Measurements from ENCODE around the gene TOX2. TPM values are rescaled to one million over a fixed set of nuclear protein-coding genes. Genes with fewer than 3 reads are reported as not detected.
A peak's percentile ranks its signal among the peaks of the same experiment; 100 is the strongest.

Gene TOX2
- total RNA-seq, 1 experiment from 2014 or later: 85.4 TPM

- in situ Hi-C loops (cut with HindIII; ENCODE audit: low pct_unique_long_range_greater_than_20kb, low sequenced_read_pairs) (no loop called here), intact Hi-C loops (cut with micrococcal nuclease; ENCODE audit: unreplicated experiment) (no loop called here)
Observed at GRCh38 chr20:43957392-43957791, 42.7 kb downstream of the TOX2 start.

GRCh38 chr20:43958626-43959025 lies 44.0 kb downstream of the TOX2 start:
- no peak for DNase-seq (ENCODE audit: low read depth, low spot score)
- TF ChIP-seq, protein P1, sequence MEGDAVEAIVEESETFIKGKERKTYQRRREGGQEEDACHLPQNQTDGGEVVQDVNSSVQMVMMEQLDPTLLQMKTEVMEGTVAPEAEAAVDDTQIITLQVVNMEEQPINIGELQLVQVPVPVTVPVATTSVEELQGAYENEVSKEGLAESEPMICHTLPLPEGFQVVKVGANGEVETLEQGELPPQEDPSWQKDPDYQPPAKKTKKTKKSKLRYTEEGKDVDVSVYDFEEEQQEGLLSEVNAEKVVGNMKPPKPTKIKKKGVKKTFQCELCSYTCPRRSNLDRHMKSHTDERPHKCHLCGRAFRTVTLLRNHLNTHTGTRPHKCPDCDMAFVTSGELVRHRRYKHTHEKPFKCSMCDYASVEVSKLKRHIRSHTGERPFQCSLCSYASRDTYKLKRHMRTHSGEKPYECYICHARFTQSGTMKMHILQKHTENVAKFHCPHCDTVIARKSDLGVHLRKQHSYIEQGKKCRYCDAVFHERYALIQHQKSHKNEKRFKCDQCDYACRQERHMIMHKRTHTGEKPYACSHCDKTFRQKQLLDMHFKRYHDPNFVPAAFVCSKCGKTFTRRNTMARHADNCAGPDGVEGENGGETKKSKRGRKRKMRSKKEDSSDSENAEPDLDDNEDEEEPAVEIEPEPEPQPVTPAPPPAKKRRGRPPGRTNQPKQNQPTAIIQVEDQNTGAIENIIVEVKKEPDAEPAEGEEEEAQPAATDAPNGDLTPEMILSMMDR (IDR thresholded peaks at IDR 0.05): no peak
- TF ChIP-seq POLR2AphosphoS5 (IDR thresholded peaks at IDR 0.05; ENCODE audit: low read depth, low read length) (no peak), REST (IDR thresholded peaks at IDR 0.05; ENCODE audit: insufficient read depth in 1 of 2, low read depth in 2 of 2, low read length in 1 of 2) (no peak), TCF7L2 (IDR thresholded peaks at IDR 0.05; ENCODE audit: low read depth, low read length) (no peak), SIN3A (IDR thresholded peaks at IDR 0.05; ENCODE audit: borderline replicate concordance, insufficient read depth, low read depth, low read length) (no peak)
- ATAC-seq: no peak
- BruUV-seq (replicated peaks): no TSS peak
- in situ Hi-C loops (cut with HindIII; ENCODE audit: low pct_unique_long_range_greater_than_20kb, low sequenced_read_pairs) (no loop called here), intact Hi-C loops (cut with micrococcal nuclease; ENCODE audit: unreplicated experiment) (no loop called here)
- Histone ChIP-seq H3K9me3 (ENCODE audit: control insufficient read depth, insufficient read depth, low read depth, low read length) (no peaks in the 10 kb centered on the region), H3K4me3 (ENCODE audit: low read depth in 2 of 2, low read length in 2 of 2) (no peak overlapping the region), H3K27ac (ENCODE audit: low read length) (peak overlapping the region; percentile 91), H3K4me1 (ENCODE audit: control insufficient read depth, insufficient read depth, low read length) (peaks cover 90% of the 10 kb centered on the region), H3K36me3 (ENCODE audit: control insufficient read depth, insufficient read depth, low read length) (no peaks in the 10 kb centered on the region), H3K27me3 (ENCODE audit: control insufficient read depth, insufficient read depth, low read length) (no peaks in the 10 kb centered on the region)
- CTCF ChIA-PET: no interaction called here
- POLR2A ChIA-PET: no interaction called here

More at GRCh38 chr20:43957392-43957791, 42.7 kb downstream of the TOX2 start:
- ChIA-PET POLR2A (no interaction called here), CTCF (no interaction called here)
- peak overlapping the region; percentile 91 for H3K27ac ChIP-seq (ENCODE audit: low read length)
- H3K27me3 ChIP-seq (ENCODE audit: control insufficient read depth, insufficient read depth, low read length): no peaks in the 10 kb centered on the region
- no peak overlapping the region for H3K4me3 ChIP-seq (ENCODE audit: low read depth in 2 of 2, low read length in 2 of 2)
- TF ChIP-seq SIN3A (IDR thresholded peaks at IDR 0.05; ENCODE audit: borderline replicate concordance, insufficient read depth, low read depth, low read length) (no peak), POLR2AphosphoS5 (IDR thresholded peaks at IDR 0.05; ENCODE audit: low read depth, low read length) (no peak), REST (IDR thresholded peaks at IDR 0.05; ENCODE audit: insufficient read depth in 1 of 2, low read depth in 2 of 2, low read length in 1 of 2) (no peak), TCF7L2 (IDR thresholded peaks at IDR 0.05; ENCODE audit: low read depth, low read length) (no peak)
- TF ChIP-seq, protein P1 (IDR thresholded peaks at IDR 0.05): no peak
- peaks cover 91% of the 10 kb centered on the region for H3K4me1 ChIP-seq (ENCODE audit: control insufficient read depth, insufficient read depth, low read length)
- DNase-seq (ENCODE audit: low read depth, low spot score) (no peak), ATAC-seq (no peak)
- H3K9me3 ChIP-seq (ENCODE audit: control insufficient read depth, insufficient read depth, low read depth, low read length): no peaks in the 10 kb centered on the region
- no TSS peak for BruUV-seq (replicated peaks)
- H3K36me3 ChIP-seq (ENCODE audit: control insufficient read depth, insufficient read depth, low read length): no peaks in the 10 kb centered on the region

Measured in Panc1 (cell line).